K562 (cell line): ENCODE data around the gene USP13. TPM values are rescaled to one million over a fixed set of nuclear protein-coding genes. Genes with fewer than 3 reads are reported as not detected.

Experiments used
- ATAC-seq: fragments of 200-7000 bp; cut with Tn5 transposase; 3 replicates; pipeline ENCODE4 v1.9.1; 2020; ENCODE audit warnings: moderate library complexity
- BruUV-seq: library from RNA; stranded (reverse); fragments of 400-500 nt; replicated peaks from 2 replicates; lab custom pipeline; 2021; lab: Mats Ljungman, UMichigan
- CTCF ChIA-PET: fragments of 300-600 bp; formaldehyde crosslinking; extraction: SDS; loops from one replicate; lab custom pipeline; 2021; ENCODE audit warnings: low intra/inter-chr PET ratio; lab: Yijun Ruan, JAX
- POLR2A ChIA-PET: fragments of 300-600, 350-650 bp; sonication (Branson Sonifier 250); formaldehyde crosslinking; extraction: SDS; loops from one replicate; lab custom pipeline; 2021; ENCODE audit warnings: antibody characterized with exemption, inconsistent platforms; lab: Yijun Ruan, JAX
- DNase-seq, 4 experiments: peaks; one replicate each; pipeline versions ENCODE4 v3.0.0 to v3.0.0-alpha.2; 2011 to 2018; ENCODE audit warnings: low spot score in 3 of 4, mixed read lengths in 3 of 4; ENCODE audit errors: extremely low read depth in 1 of 4
- FAIRE-seq: peaks from 2 replicates; lab custom pipeline; 2011; peaks lifted over from hg19 to GRCh38; lab: Jason Lieb, UNC
- H2AFZ ChIP-seq: 2 replicates; pipeline ENCODE4 v1.6.0; 2011; ENCODE audit warnings: low read depth, low read length, control low read depth, inconsistent platforms
- H3K27ac ChIP-seq: fragments of 200-600 bp; 3 replicates; pipeline ENCODE4 v1.8.0; 2011; ENCODE audit warnings: low read depth, mild to moderate bottlenecking, control low read depth, inconsistent platforms, low read length, moderate library complexity, mixed read lengths; ENCODE audit errors: extremely low read depth
- H3K27me3 ChIP-seq, 2 experiments: fragments of 300-600 bp in 1 of 2; 2 replicates in 1 of 2; 3 replicates in 1 of 2; pipeline versions ENCODE4 v1.6.0 to v1.8.0; 2011; ENCODE audit warnings: inconsistent platforms in 2 of 2, low read length in 2 of 2, mild to moderate bottlenecking in 1 of 2, mixed read lengths in 1 of 2, moderate library complexity in 1 of 2; ENCODE audit not compliant: control insufficient read depth in 2 of 2, insufficient read depth in 2 of 2
- H3K36me3 ChIP-seq: fragments of 300-600 bp; 3 replicates; pipeline ENCODE4 v1.8.0; 2011; ENCODE audit warnings: mild to moderate bottlenecking, low read length, inconsistent platforms; ENCODE audit not compliant: control insufficient read depth, insufficient read depth
- H3K4me1 ChIP-seq, 2 experiments: fragments of 200-600 bp in 1 of 2; replicated peaks in 1 of 2; 2 replicates in 1 of 2; 3 replicates in 1 of 2; pipeline versions ENCODE4 v1.5.1 to v1.8.0; 2011; ENCODE audit warnings: inconsistent platforms in 2 of 2, low read length in 2 of 2, mild to moderate bottlenecking in 1 of 2, mixed read lengths in 1 of 2, moderate library complexity in 1 of 2; ENCODE audit not compliant: control insufficient read depth in 2 of 2, insufficient read depth in 2 of 2
- H3K4me2 ChIP-seq: 2 replicates; pipeline ENCODE4 v1.6.1; 2011; ENCODE audit warnings: low read length, control low read depth, inconsistent platforms, mixed read lengths; ENCODE audit not compliant: insufficient read depth
- H3K4me3 ChIP-seq: fragments of 200-600 bp; sonication (generic), shearing (Covaris generic); 2 replicates; pipeline ENCODE4 v1.5.1; 2016; ENCODE audit warnings: control low read depth, inconsistent platforms
- H3K79me2 ChIP-seq: fragments of 200-600 bp; 3 replicates; pipeline ENCODE4 v1.8.0; 2011; ENCODE audit warnings: low read length, inconsistent platforms; ENCODE audit not compliant: control insufficient read depth, insufficient read depth
- H3K9ac ChIP-seq, 2 experiments: 2 replicates each; pipeline versions ENCODE4 v1.6.0 to v1.6.1; 2011; ENCODE audit warnings: low read depth in 2 of 2, low read length in 2 of 2, control low read depth in 1 of 2, inconsistent platforms in 1 of 2, mild to moderate bottlenecking in 1 of 2, mixed read lengths in 1 of 2; ENCODE audit not compliant: insufficient read depth in 1 of 2
- H3K9me1 ChIP-seq: one replicate; pipeline ENCODE4 v1.6.0; 2011; ENCODE audit warnings: inconsistent platforms, mild to moderate bottlenecking, low read length, moderate library complexity; ENCODE audit not compliant: control insufficient read depth, insufficient read depth
- H3K9me3 ChIP-seq: replicated peaks from 2 replicates; pipeline ENCODE4 v1.5.1; 2011; ENCODE audit warnings: low read depth, low read length, inconsistent platforms; ENCODE audit not compliant: control insufficient read depth, insufficient read depth
- H4K20me1 ChIP-seq: replicated peaks from 2 replicates; pipeline ENCODE4 v1.6.1; 2011; ENCODE audit warnings: low read length, inconsistent platforms, mixed read lengths; ENCODE audit not compliant: control insufficient read depth, insufficient read depth
- CBX1 ChIP-seq: sonication (generic); IDR thresholded peaks from 2 replicates; pipeline ENCODE4 v1.6.1; 2016; ENCODE audit warnings: antibody characterized with exemption, low read depth, mild to moderate bottlenecking
- FOXA1 ChIP-seq: fragments of 450-650 bp; IDR thresholded peaks from 2 replicates; pipeline ENCODE4 v1.6.1; 2016; ENCODE audit warnings: mild to moderate bottlenecking, borderline replicate concordance
- FOXP1 ChIP-seq: sonication (generic); formaldehyde crosslinking; IDR thresholded peaks from 2 replicates; pipeline ENCODE4 v1.8.0; 2022; ENCODE audit warnings: mild to moderate bottlenecking, missing genetic modification reagents
- IRF2 ChIP-seq: sonication (generic); formaldehyde crosslinking; IDR thresholded peaks from 2 replicates; pipeline ENCODE4 v1.8.1; 2022; ENCODE audit warnings: mild to moderate bottlenecking, missing genetic modification reagents
- KAT8 ChIP-seq: fragments of 450-650 bp; IDR thresholded peaks from 2 replicates; pipeline ENCODE4 v1.6.1; 2016; ENCODE audit warnings: low read depth, mild to moderate bottlenecking
- KLF13 ChIP-seq: fragments of 450-650 bp; IDR thresholded peaks from 2 replicates; pipeline ENCODE4 v1.6.1; 2016; ENCODE audit warnings: missing genetic modification characterization, low read depth, mild to moderate bottlenecking, missing compliant biosample characterization, moderate library complexity, borderline replicate concordance
- POLR3A ChIP-seq: IDR thresholded peaks from 2 replicates; pipeline ENCODE4 v1.6.1; 2011; ENCODE audit warnings: borderline replicate concordance, mild to moderate bottlenecking, moderate library complexity; ENCODE audit not compliant: insufficient read length, insufficient read depth; ENCODE audit errors: extremely low read depth
- RAD21 ChIP-seq, 2 experiments: fragments of 250-450 bp in 1 of 2; fragments of 450-650 bp in 1 of 2; sonication (Bioruptor Pico) in 1 of 2; formaldehyde crosslinking in 1 of 2; IDR thresholded peaks in 1 of 2; conservative IDR thresholded peaks in 1 of 2; 2 replicates each; pipeline versions ENCODE4 v1.4.0 to v1.8.0; 2020 to 2022; ENCODE audit warnings: mild to moderate bottlenecking in 2 of 2, moderate library complexity in 1 of 2
- RAD51 ChIP-seq: fragments of 450-650 bp; IDR thresholded peaks from 2 replicates; pipeline ENCODE4 v1.7.1; 2016; ENCODE audit warnings: low read depth, mild to moderate bottlenecking, borderline replicate concordance
- RBM17 ChIP-seq: fragments of 200-400 bp; formaldehyde crosslinking; IDR thresholded peaks from 2 replicates; pipeline ENCODE4 v1.6.1; 2017; ENCODE audit warnings: low read depth, mild to moderate bottlenecking, low read length, borderline replicate concordance
- RFX1 ChIP-seq: fragments of 450-650 bp; IDR thresholded peaks from 2 replicates; pipeline ENCODE4 v1.6.1; 2016; ENCODE audit warnings: mild to moderate bottlenecking, moderate library complexity
- RNF2 ChIP-seq: sonication (generic); IDR thresholded peaks from 2 replicates; pipeline ENCODE4 v1.6.1; 2016
- TEAD4 ChIP-seq, 2 experiments: sonication (generic) in 1 of 2; formaldehyde crosslinking in 1 of 2; IDR thresholded peaks; 2 replicates each; pipeline versions ENCODE4 v1.6.1 to v1.8.0; 2012 to 2022; ENCODE audit warnings: borderline replicate concordance in 1 of 2, inconsistent platforms in 1 of 2, low read length in 1 of 2, mild to moderate bottlenecking in 1 of 2, missing genetic modification reagents in 1 of 2
- ZBTB1 ChIP-seq: sonication (generic); formaldehyde crosslinking; IDR thresholded peaks from 2 replicates; pipeline ENCODE4 v1.8.1; 2023; ENCODE audit warnings: missing genetic modification reagents, low read depth, mild to moderate bottlenecking, borderline replicate concordance
- ZC3H11A ChIP-seq: IDR thresholded peaks from 2 replicates; pipeline ENCODE4 v1.6.1; 2012; ENCODE audit warnings: low read depth, low read length, improper control_type of control experiment
- ZNF133 ChIP-seq: fragments of 250-450 bp; sonication (Bioruptor Pico); IDR thresholded peaks from 2 replicates; pipeline ENCODE4 v1.4.0; 2020; ENCODE audit warnings: mild to moderate bottlenecking
- ZNF75A ChIP-seq: fragments of 450-650 bp; formaldehyde crosslinking; IDR thresholded peaks from 2 replicates; pipeline ENCODE4 v1.4.0; 2020; ENCODE audit warnings: mild to moderate bottlenecking
- WGBS: fragments of 100-300 bp; shearing (Covaris generic); methylation state at CpG from one replicate; pipeline ENCODE4 v1.1.6; 2016; ENCODE audit warnings: low coverage, mixed read lengths; ENCODE audit not compliant: insufficient coverage; ENCODE audit errors: missing lambda C conversion rate; 5-methylcytosine and 5-hydroxymethylcytosine counted together
- in situ Hi-C: fragments of 300-500 bp; cut with MboI; formaldehyde crosslinking; loops from 4 replicates; pipeline ENCODE4 v1.15.0; 2018; ENCODE audit warnings: inconsistent platforms, mixed read lengths
- intact Hi-C: fragments of 100-400 bp; cut with micrococcal nuclease; formaldehyde crosslinking; loops from 2 replicates; pipeline ENCODE4 v1.14.2; 2022
- polyA plus RNA-seq, 8 experiments: library from polyadenylated mRNA; depleted of rRNA in 4 of 8; stranded (reverse) in 5 of 8; unstranded in 3 of 8; fragments of >200 nt; fragmentation: Nextera tagmentation in 2 of 8; fragmentation: Illumina TruSeq in 1 of 8; extraction: Ambion mirVana in 2 of 8; extraction: Trizol in 1 of 8; gene quantifications; 2 replicates each; pipeline versions ENCODE4 v1.2.1 to v1.2.3, GENCODE V29; 2011 to 2014; ENCODE audit warnings: inconsistent platforms in 1 of 8, missing spikeins in 1 of 8
- total RNA-seq, 7 experiments: library from RNA; depleted of rRNA in 6 of 7; stranded (reverse); fragments of >200 nt in 6 of 7; fragmentation: Illumina TruSeq in 2 of 7; extraction: Trizol in 2 of 7; gene quantifications; 2 replicates each; pipeline versions ENCODE4 v1.2.1 to v1.2.3, GENCODE V29; 2011 to 2021; ENCODE audit warnings: low replicate concordance in 1 of 7
- TF ChIP-seq, protein P1 (sequence below): fragments of 250-450 bp; sonication (Bioruptor Pico); IDR thresholded peaks from 2 replicates; pipeline ENCODE4 v1.4.0; 2020; ENCODE audit warnings: borderline replicate concordance
- TF ChIP-seq, protein P2 (sequence below), 2 experiments: fragments of 250-450 bp in 1 of 2; fragments of 450-650 bp in 1 of 2; sonication (Bioruptor Pico) in 1 of 2; IDR thresholded peaks; 2 replicates each; pipeline versions ENCODE4 v1.6.1 to v1.8.0; 2016 to 2021; ENCODE audit warnings: mild to moderate bottlenecking in 2 of 2, moderate library complexity in 2 of 2, missing compliant biosample characterization in 1 of 2, missing genetic modification characterization in 1 of 2

USP13 gene
- total and polyA plus RNA-seq, 9 of the 15 experiments (the other 6 are each of a cell fraction or from before 2014, with no cell fraction given): 0.11 to 2.3 (median 0.51) TPM

DNA sequence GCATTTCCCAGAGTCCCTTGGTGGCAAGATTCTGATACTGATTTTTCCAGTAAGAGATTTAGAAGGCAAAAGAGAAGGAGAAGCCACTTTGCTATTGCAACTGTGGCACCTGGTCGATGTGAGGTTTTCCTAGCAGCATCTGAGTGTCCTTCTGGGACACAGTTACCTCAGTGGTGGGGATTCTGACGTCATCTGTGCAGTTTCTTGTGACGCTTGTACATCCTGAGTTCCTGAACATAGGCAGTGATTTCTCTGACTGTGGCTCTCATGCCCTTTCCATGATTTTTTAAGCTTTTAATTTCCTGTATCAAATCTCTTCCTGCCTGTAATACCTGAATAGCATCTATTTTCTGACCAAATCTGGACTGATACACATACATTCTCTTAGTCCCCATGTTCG lies 8.9 kb downstream of the USP13 start:
- DNase-seq (no peak), FAIRE-seq (no peak), ATAC-seq (no peak)
- Histone ChIP-seq H3K9ac (no peak overlapping the region), H3K9me1 (no peaks in the 10 kb centered on the region), H3K4me1 (no peaks in the 10 kb centered on the region), H3K27me3 (peaks cover 32 to 37% of the 10 kb centered on the region in 2 experiments), H2AFZ (no peak overlapping the region), H3K4me3 (no peak overlapping the region), H3K4me2 (no peak overlapping the region), H3K9me3 (no peaks in the 10 kb centered on the region), H3K36me3 (no peaks in the 10 kb centered on the region), H3K79me2 (no peaks in the 10 kb centered on the region), H3K27ac (no peak overlapping the region), H4K20me1 (no peaks in the 10 kb centered on the region)
- TF ChIP-seq ZBTB1 (CRISPR knock-in tag) (no peak), POLR3A (no peak), KAT8 (no peak), TEAD4 (IDR thresholded peaks at IDR 0.05; ENCODE audit: low read length) (no peak), TEAD4 (CRISPR knock-in tag; IDR thresholded peaks at IDR 0.05; ENCODE audit: borderline replicate concordance) (no peak), ZC3H11A (no peak), IRF2 (no peak), ZNF133 (no peak), ZNF75A (CRISPR knock-in tag) (no peak), CBX1 (no peak), RFX1 (no peak), RAD21 (CRISPR knock-in tag; conservative IDR thresholded peaks at IDR 0.05 in 1 of 2, IDR thresholded peaks at IDR 0.05 in 1 of 2) (no peak), FOXP1 (CRISPR knock-in tag) (no peak), KLF13 (tag) (no peak), RNF2 (no peak), FOXA1 (no peak), RBM17 (no peak), RAD51 (no peak)
- TF ChIP-seq, protein P1, sequence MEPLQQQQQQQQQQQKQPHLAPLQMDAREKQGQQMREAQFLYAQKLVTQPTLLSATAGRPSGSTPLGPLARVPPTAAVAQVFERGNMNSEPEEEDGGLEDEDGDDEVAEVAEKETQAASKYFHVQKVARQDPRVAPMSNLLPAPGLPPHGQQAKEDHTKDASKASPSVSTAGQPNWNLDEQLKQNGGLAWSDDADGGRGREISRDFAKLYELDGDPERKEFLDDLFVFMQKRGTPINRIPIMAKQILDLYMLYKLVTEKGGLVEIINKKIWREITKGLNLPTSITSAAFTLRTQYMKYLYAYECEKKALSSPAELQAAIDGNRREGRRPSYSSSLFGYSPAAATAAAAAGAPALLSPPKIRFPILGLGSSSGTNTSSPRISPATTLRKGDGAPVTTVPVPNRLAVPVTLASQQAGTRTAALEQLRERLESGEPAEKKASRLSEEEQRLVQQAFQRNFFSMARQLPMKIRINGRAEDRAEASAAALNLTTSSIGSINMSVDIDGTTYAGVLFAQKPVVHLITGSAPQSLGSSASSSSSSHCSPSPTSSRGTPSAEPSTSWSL (CRISPR knock-in tag): no peak
- TF ChIP-seq, protein P2, sequence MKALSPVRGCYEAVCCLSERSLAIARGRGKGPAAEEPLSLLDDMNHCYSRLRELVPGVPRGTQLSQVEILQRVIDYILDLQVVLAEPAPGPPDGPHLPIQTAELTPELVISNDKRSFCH (CRISPR knock-in tag; IDR thresholded peaks at IDR 0.05): no peak
- TF ChIP-seq, protein P2 (tag; IDR thresholded peaks at IDR 0.05): no peak
- BruUV-seq: no TSS peak
- CTCF ChIA-PET: no interaction called here
- WGBS: 4% methylated on average over 4 of the region's 4 CpGs
- in situ Hi-C loops (no loop called here), intact Hi-C loops (no loop called here)
- POLR2A ChIA-PET: interaction anchor here (0.7 to 1.1 kb wide), 2 partner anchors 8 to 11 kb away, joined by 3 read pairs; no protein-coding TSS in a partner anchor
